GM20431 (cell line): Measurements from ENCODE around the gene SPG7.
"Not testable (repeated sequence)": the region's sequence is repeated elsewhere in the genome, so short reads cannot be mapped to it uniquely, and the experiment has no call there.

Source experiments
- in situ Hi-C: fragments of 300-500 bp; cut with MseI, MboI; formaldehyde crosslinking; loops from one replicate; pipeline ENCODE4 v1.15.0; 2020; ENCODE audit warnings: low sequenced_read_pairs; ENCODE audit not compliant: unreplicated experiment

The SPG7 gene

GRCh38 chr16:89561142-89561883, 53.1 kb downstream of the SPG7 start:
- in situ Hi-C loops, result no loop called here

GRCh38 chr16:89561884-89562599, 53.8 kb downstream of the SPG7 start:
- in situ Hi-C loops, result no loop called here

- in situ Hi-C loops, result no loop called here
Measured at GRCh38 chr16:89562939-89563338, 54.7 kb downstream of the SPG7 start.

DNA sequence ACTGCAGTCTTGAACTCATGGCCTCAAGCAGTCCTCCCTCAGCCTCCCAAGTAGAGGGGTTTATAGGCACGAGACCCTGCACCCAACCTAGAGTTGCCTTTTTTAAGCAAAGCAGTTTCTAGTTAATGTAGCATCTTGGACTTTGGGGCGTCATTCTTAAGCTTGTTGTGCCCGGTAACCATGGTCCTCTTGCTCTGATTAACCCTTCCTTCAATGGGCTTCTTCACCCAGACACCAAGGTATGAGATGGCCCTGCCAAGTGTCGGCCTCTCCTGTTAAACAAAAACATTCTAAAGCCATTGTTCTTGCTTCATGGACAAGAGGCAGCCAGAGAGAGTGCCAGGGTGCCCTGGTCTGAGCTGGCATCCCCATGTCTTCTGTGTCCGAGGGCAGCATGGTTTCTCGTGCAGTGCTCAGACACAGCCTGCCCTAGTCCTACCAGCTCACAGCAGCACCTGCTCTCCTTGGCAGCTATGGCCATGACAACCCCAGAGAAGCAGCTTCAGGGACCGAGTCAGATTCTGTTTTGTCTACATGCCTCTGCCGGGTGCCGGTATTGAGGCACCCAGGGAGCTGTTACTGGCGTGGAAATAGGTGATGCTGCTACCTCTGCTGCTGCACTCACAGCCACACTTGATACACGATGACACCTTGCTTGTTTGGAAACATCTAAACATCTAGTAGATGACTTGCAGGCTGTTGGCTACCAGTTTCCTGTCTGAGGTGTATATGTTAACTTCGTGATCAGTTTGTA, 55.6 kb downstream of the SPG7 start:
- in situ Hi-C loops, result no loop called here

- in situ Hi-C loops, result no loop called here
Measured at GRCh38 chr16:89564476-89565255, 56.5 kb downstream of the SPG7 start.

DNA sequence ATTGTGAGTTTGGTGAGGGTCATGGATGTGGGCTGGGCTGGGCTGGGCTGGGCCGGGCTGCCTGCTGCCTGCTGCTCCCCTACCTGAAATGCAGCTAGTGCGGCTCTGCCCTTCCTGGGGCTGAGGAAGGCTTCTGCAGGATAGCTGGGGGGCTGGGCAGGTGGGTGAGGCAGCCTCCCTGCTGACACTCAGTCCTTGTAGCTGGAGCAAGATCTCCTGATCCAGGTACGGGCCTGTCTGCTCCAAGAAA, 57.0 kb downstream of the SPG7 start:
- in situ Hi-C loops, result no loop called here

GRCh38 chr16:89565506-89566372, 57.5 kb downstream of the SPG7 start:
- in situ Hi-C loops, result no loop called here

GRCh38 chr16:89567656-89568594, 59.7 kb downstream of the SPG7 start:
- in situ Hi-C loops, result no loop called here

DNA sequence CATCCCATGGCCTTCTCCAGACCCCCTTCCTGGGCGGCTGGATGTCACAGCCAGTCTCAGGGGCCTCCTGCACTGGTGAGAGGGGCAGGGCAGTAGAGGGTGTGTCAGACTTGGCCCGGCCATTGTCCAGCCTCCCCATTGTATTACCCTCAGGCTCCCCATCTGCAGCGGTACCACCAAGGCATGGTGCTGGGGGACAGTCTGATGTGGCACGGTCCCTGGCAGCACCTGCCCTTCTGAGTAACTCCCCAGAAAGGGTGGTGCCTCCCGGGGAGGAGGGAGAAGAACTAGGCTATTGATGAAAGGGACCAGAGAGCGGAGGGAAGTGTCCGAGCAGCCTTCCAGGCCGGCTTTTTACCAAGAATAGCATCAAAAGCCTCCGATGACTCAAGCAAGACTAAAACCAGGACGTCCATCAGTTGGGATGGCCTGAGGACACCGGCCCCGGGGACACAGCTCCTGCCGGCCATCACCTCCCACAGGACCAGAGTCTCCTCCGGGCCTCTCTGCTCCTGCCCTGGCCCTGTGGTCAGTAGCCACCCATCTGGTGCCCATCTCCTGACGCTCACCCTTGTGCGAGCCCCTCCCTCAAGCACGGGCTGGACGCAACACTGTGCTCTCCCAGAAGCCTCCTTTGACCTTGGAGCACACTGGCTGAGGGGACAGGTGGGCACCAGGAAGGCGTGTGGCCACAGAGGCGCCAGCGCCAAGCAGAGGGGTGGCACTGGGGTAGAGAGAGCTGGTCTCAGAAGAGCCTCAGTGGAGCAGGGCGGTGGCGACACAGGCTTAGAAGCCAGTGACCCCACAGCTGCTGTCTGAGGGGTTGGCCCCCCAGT, 61.5 kb downstream of the SPG7 start:
- in situ Hi-C loops, result no loop called here

GRCh38 chr16:89570342-89570923, 62.2 kb downstream of the SPG7 start:
- in situ Hi-C loops, result no loop called here

DNA sequence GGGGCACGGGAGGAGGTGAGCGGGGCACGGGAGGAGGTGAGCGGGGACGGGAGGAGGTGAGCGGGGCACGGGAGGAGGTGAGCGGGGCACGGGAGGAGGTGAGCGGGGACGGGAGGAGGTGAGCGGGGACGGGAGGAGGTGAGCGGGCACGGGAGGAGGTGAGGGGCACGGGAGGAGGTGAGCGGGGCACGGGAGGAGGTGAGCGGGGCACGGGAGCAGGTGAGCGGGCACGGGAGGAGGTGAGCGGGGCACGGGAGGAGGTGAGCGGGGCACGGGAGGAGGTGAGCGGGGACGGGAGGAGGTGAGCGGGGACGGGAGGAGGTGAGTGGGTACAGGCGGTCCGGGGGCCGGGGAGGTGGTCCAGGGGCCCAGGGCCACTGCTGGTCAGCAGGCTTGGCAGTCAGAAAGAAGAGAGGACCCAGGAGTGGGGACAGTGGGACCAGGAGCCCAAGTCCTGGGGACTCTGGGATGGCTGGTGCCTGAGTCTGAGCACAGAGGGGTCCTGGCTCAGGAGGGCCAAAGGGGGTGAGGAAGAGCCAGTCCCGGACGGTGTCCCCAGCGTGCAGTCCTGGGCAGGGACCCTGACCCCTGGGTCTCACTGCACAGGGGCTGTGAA, 62.9 kb downstream of the SPG7 start:
- in situ Hi-C loops, result not testable (repeated sequence)

- in situ Hi-C loops, result no loop called here
Measured at GRCh38 chr16:89571636-89572035, 63.4 kb downstream of the SPG7 start.

DNA sequence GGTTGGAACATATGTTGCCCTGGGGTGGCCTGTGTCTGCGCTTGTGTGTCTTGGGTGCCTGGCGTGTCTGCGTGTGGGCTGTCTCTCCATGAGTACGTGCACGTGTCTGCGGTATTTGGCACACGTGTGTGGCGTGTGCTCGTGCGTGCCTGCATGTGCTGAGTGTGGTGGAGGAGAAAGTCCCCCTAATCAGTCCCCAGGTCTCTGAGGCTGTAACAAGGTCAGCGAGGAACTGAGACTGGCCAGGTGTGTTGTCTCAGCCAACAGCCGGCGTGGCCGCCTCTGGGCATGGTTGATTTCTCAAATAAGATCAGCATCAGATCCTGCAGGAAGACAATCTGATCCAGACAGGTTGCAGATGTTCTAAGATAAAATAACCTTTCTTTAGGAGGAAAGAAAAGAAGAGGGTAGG, 63.9 kb downstream of the SPG7 start:
- in situ Hi-C loops, result no loop called here

DNA sequence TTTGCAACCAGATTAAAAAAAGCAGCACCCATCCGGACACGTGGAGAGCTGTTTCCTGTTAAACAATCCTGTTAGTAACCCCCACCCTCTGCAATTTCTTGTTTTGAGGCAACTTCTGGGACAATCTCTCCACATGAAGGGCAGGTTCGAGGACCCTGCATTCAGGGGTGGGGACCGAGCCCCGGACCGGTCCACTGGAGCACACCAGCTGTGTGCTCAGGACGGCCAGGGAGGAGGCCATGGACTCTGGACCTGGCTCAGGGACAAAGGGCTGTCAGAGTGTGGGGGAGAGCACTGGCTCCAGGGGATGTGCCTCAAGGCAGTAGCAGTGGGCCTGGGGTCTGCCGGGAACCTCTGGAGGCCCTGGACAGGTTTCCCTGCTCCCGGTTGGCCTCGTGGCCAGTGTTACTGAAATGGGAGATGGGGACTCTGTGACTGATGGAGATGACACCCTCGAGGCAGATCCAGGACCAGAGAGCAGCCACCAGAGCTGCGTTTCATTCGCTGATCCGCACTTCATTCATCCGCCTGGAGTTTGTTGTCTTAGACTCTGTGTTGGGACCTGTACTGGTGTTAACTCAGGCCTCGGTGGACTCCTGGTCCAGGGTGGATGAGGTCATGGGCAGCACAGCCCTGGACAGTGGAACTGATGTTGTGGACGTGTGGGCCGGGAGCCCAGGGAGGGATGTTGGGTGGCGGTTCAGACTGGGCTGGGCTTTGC, 64.4 kb downstream of the SPG7 start:
- in situ Hi-C loops, result no loop called here

- in situ Hi-C loops, result no loop called here
Measured at GRCh38 chr16:89573826-89574680, 65.8 kb downstream of the SPG7 start.
